SK-N-DZ (cell line): ENCODE measurements around the gene SCMH1.

Source experiments
- DNase-seq: peaks from one replicate; pipeline ENCODE4 v3.0.0-alpha.2; 2015; ENCODE audit warnings: low spot score

Gene SCMH1

DNA sequence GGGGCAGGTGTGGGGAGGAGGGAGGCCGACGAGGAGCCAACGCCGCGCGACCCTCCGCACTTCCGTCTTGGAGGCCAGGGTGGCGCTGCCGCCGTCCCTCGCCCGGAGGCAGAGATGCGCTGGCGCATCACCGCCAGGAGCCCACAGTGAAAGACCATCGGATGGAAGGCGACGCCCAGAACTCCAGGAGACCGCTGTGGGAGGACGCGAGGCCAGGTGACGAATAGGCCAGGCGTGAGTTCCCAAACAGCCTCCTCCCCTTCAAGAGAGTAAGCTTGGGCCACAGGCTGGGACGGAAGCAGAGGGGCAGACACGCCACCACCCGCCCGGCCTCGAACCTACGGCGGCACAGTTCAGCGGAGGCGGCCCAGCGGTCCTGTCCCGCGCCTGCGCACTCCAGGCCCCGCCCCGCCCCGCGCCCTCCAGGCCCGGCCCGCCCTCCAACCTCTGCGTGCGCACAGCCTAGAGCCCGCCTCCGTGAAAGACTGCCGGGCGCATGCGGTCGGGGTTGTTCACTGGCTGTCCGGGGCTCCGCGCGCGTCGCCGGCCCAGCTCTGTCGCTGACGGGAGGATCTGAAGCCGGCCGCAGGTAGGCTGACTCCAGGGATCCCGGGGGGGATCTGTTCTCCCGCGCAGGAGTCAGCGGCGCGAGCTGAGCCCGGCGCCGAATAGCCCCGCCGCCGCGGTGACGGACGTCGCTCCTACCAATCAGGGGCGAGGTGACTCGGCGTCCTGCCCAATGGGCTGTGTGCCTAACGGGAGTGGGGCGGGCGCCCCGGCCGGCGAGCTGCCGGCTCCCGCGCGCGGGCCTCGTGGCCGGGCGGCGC is 262.7 kb downstream of the SCMH1 start, which contains the start of gene CTPS1:
Gene CTPS1 (plus strand): TSS at position 456 of the 827 bp plus-strand sequence. CDS start 3,595 bp downstream, outside the sequence.
- DNase-seq: peak; percentile 91

- DNase-seq: no peak
These were observed 263.2 kb downstream of the SCMH1 start for GRCh38 chr1:40978886-40979240.

GRCh38 chr1:40977716-40978115 is 264.4 kb downstream of the SCMH1 start:
- DNase-seq: no peak
